Measurements from ENCODE around the gene STX18. TPM values are rescaled to one million over a fixed set of nuclear protein-coding genes. Genes with fewer than 3 reads are reported as not detected.

The STX18 gene
- total and polyA plus RNA-seq, 2 of the 13 experiments (the other 11 are each of a cell fraction or from before 2014, with no cell fraction given) = 23.9 to 37.1 TPM

DNA sequence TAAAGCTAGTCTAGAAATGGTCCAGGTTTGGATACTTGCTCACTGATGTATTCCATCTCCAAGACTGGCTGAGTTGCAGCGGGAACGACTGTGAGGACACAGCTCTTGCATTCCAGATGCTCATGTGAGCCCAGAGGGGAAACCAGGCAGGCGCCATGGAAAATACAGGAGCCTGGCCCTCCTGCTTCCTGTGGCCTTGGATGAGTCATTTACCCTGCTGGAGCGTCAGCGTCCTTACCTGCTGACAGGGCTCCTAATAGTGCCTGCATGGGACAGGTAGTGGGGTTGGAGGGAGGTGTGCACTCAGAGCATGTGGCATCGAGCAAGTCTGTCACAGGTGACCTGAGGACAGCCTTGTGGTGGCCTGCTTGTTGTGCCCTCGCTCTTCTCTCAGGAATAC is 85.5 kb downstream of the STX18 start (continued):
- TF ChIP-seq, protein P1, sequence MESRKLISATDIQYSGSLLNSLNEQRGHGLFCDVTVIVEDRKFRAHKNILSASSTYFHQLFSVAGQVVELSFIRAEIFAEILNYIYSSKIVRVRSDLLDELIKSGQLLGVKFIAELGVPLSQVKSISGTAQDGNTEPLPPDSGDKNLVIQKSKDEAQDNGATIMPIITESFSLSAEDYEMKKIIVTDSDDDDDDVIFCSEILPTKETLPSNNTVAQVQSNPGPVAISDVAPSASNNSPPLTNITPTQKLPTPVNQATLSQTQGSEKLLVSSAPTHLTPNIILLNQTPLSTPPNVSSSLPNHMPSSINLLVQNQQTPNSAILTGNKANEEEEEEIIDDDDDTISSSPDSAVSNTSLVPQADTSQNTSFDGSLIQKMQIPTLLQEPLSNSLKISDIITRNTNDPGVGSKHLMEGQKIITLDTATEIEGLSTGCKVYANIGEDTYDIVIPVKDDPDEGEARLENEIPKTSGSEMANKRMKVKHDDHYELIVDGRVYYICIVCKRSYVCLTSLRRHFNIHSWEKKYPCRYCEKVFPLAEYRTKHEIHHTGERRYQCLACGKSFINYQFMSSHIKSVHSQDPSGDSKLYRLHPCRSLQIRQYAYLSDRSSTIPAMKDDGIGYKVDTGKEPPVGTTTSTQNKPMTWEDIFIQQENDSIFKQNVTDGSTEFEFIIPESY (CRISPR knock-in tag; IDR thresholded peaks at IDR 0.05) = peak; percentile 91

DNA sequence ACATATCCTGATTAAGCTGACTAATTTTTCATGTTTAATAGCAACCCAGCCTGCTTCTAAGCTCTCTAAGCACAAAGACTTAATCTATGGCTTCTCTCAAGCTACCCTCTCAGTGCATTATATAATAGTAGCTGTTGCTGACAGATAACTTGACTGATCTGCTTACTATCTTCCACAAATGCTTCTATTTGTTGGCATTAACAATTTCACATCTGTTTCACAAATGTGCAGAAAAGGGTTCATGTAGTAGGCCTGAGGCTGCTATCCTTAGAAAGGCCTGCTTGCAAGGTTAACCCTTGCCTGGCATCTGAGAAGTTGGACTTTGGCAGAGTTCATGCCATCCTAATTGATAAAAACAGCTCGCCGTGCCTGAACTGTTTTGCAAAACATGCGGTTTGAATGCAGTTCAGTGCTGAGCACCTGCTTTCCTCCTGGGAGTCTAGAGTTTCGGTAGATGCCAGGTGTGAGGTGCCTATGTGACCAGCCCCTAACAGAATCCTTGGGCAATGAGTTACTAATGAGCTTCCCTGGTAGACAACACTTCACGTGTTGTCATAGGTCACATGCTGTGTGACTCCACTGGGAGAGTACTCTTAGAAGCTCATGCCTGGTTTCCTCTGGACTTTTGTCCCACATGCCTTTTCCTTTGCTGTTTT is 86.5 kb downstream of the STX18 start:
- in situ Hi-C loops (cut with HindIII; ENCODE audit: extremely low pct_ligation_motif_present, low pct_unique_long_range_greater_than_20kb) = no loop called here
- ATAC-seq = no peak
- Histone ChIP-seq H2AFZ (ENCODE audit: low read length) (no peak overlapping the region), H3K27ac (ENCODE audit: extremely low read length, insufficient read depth, low read length) (no peak overlapping the region), H3K9me3 (ENCODE audit: low read length) (no peaks in the 10 kb centered on the region), H3K4me3 (replicated peaks in 1 of 3; ENCODE audit: insufficient read depth in 1 of 3, low read depth in 2 of 3, low read length in 3 of 3) (no peak overlapping the region), H3K27me3 (ENCODE audit: control insufficient read depth in 1 of 2, insufficient read depth in 2 of 2, low read length in 2 of 2) (no peaks in the 10 kb centered on the region), H3K9ac (ENCODE audit: insufficient read depth, low read depth, low read length) (no peak overlapping the region), H3K36me3 (replicated peaks in 1 of 2; ENCODE audit: control insufficient read depth in 1 of 2, insufficient read depth in 2 of 2, low read length in 2 of 2) (peaks cover 14 to 67% of the 10 kb centered on the region in 2 experiments), H3K4me1 (ENCODE audit: insufficient read depth, low read length) (no peaks in the 10 kb centered on the region), H3K79me2 (ENCODE audit: insufficient read depth, low read length) (no peaks in the 10 kb centered on the region), H3K4me2 (ENCODE audit: low read depth, low read length) (no peak overlapping the region), H4K20me1 (ENCODE audit: insufficient read depth, low read length) (no peaks in the 10 kb centered on the region)
- 100% methylated on average over 4 of the region's 5 CpGs for WGBS (ENCODE audit: low lambda C conversion rate)
- CTCF ChIA-PET (ENCODE audit: low intra/inter-chr PET ratio, low total read pairs) = no interaction called here
- TF ChIP-seq HIVEP1 (CRISPR knock-in tag; IDR thresholded peaks at IDR 0.05) (no peak), KLF16 (CRISPR knock-in tag; IDR thresholded peaks at IDR 0.05) (no peak), ZNF709 (CRISPR knock-in tag; IDR thresholded peaks at IDR 0.05) (no peak), ZNF563 (CRISPR knock-in tag; IDR thresholded peaks at IDR 0.05) (no peak), PAWR (CRISPR knock-in tag; IDR thresholded peaks at IDR 0.05; ENCODE audit: borderline replicate concordance) (no peak), POLR2AphosphoS2 (IDR thresholded peaks at IDR 0.05; ENCODE audit: low read depth, low read length) (no peak)
- DNase-seq (ENCODE audit: low spot score) = no peak
- BruUV-seq (replicated peaks) = no TSS peak
- FAIRE-seq = no peak
- intact Hi-C loops (cut with micrococcal nuclease; ENCODE audit: unreplicated experiment) = no loop called here
- POLR2A ChIA-PET = no interaction called here

Measured in HepG2 (cell line).